Thoracic aorta (tissue), 2 donors: ENCODE measurements around the gene MADCAM1. TPM values are rescaled to one million over a fixed set of nuclear protein-coding genes. Genes with fewer than 3 reads are reported as not detected.

Source experiments
- ATAC-seq: fragments of 150-250 bp; one replicate; pipeline ENCODE4 v1.8.0; 2017; ENCODE audit warnings: low read depth; ENCODE audit not compliant: insufficient number of reproducible peaks, low FRiP score
- DNase-seq: peaks from one replicate; pipeline ENCODE4 v3.0.0-alpha.2; 2020; ENCODE audit warnings: low spot score
- H3K27ac ChIP-seq, 2 donors: fragments of 200-600 bp; sonication (generic); 1 replicate in 1 of 2; 2 replicates in 1 of 2; pipeline ENCODE4 v1.5.1; 2016; ENCODE audit warnings: mild to moderate bottlenecking in 2 of 2, moderate library complexity in 2 of 2
- H3K27me3 ChIP-seq: fragments of 200-600 bp; sonication (generic); replicated peaks from 2 replicates; pipeline ENCODE4 v1.6.0; 2016; ENCODE audit warnings: mild to moderate bottlenecking; ENCODE audit not compliant: insufficient read depth
- H3K36me3 ChIP-seq: fragments of 200-600 bp; sonication (generic); one replicate; pipeline ENCODE4 v1.5.1; 2016
- H3K4me1 ChIP-seq, 2 donors: fragments of 200-600 bp; sonication (generic); 1 replicate in 1 of 2; 2 replicates in 1 of 2; pipeline versions ENCODE4 v1.5.1 to v1.6.0; 2016; ENCODE audit warnings: low read depth in 2 of 2, mild to moderate bottlenecking in 1 of 2; ENCODE audit not compliant: control insufficient read depth in 1 of 2
- H3K4me3 ChIP-seq: fragments of 200-600 bp; sonication (generic); 2 replicates; pipeline ENCODE4 v1.5.1; 2016; ENCODE audit warnings: mild to moderate bottlenecking
- H3K9me3 ChIP-seq: fragments of 200-600 bp; sonication (generic); 2 replicates; pipeline ENCODE4 v1.5.1; 2016
- CTCF ChIP-seq: fragments of 200-600 bp; sonication (generic); IDR thresholded peaks from one replicate; pipeline ENCODE4 v1.5.1; 2019; ENCODE audit warnings: antibody characterized with exemption
- total RNA-seq, 2 donors: library from RNA; depleted of rRNA; stranded (reverse); fragments of >200 nt; gene quantifications; one replicate each; pipeline versions ENCODE4 v1.1.0 to v1.2.3, GENCODE V29; 2016

MADCAM1 gene
- total RNA-seq, 2 donors from 2014 or later, result 0.92 TPM; not detected in 1

- Histone ChIP-seq H3K27me3 (no peaks in the 10 kb centered on the region), H3K36me3 (no peaks in the 10 kb centered on the region), H3K4me1 (no peaks in the 10 kb centered on the region), H3K27ac (no peak overlapping the region), H3K4me3 (no peak overlapping the region), H3K9me3 (no peaks in the 10 kb centered on the region)
- no peak for TF ChIP-seq CTCF
- ATAC-seq (no peak), DNase-seq (no peak)
These were observed 43.5 kb upstream of the MADCAM1 start for GRCh38 chr19:452829-453228.

- H3K4me1 ChIP-seq, result no peaks in the 10 kb centered on the region
- H3K27ac ChIP-seq, result no peak overlapping the region
- H3K36me3 ChIP-seq, result no peaks in the 10 kb centered on the region
- no peak for TF ChIP-seq CTCF
- no peak overlapping the region for H3K4me3 ChIP-seq
- H3K27me3 ChIP-seq, result no peaks in the 10 kb centered on the region
- H3K9me3 ChIP-seq, result no peaks in the 10 kb centered on the region
- ATAC-seq (no peak), DNase-seq (no peak)
These were observed 42.7 kb upstream of the MADCAM1 start for GRCh38 chr19:453606-454005.

- ATAC-seq (no peak), DNase-seq (no peak)
- Histone ChIP-seq H3K27ac (no peak overlapping the region), H3K4me1 (no peaks in the 10 kb centered on the region), H3K27me3 (peaks cover 3% of the 10 kb centered on the region), H3K36me3 (no peaks in the 10 kb centered on the region), H3K9me3 (no peaks in the 10 kb centered on the region), H3K4me3 (no peak overlapping the region)
- TF ChIP-seq CTCF, result no peak
These were observed 41.1 kb upstream of the MADCAM1 start for GRCh38 chr19:455031-455705.

- ATAC-seq (no peak), DNase-seq (no peak)
- TF ChIP-seq CTCF, result no peak
- Histone ChIP-seq H3K36me3 (no peaks in the 10 kb centered on the region), H3K27me3 (peaks cover 3% of the 10 kb centered on the region), H3K4me3 (no peak overlapping the region), H3K9me3 (no peaks in the 10 kb centered on the region), H3K27ac (no peak overlapping the region), H3K4me1 (no peaks in the 10 kb centered on the region)
These were observed 40.3 kb upstream of the MADCAM1 start for GRCh38 chr19:455851-456546.

GRCh38 chr19:456547-457110 is 39.7 kb upstream of the MADCAM1 start:
- H3K36me3 ChIP-seq, result no peaks in the 10 kb centered on the region
- no peaks in the 10 kb centered on the region for H3K9me3 ChIP-seq
- peaks cover 0 to under 1% of the 10 kb centered on the region in 2 donors for H3K4me1 ChIP-seq
- H3K27ac ChIP-seq, result no peak overlapping the region
- no peak overlapping the region for H3K4me3 ChIP-seq
- peaks cover 3% of the 10 kb centered on the region for H3K27me3 ChIP-seq
- ATAC-seq, result no peak
- TF ChIP-seq CTCF, result no peak
- DNase-seq, result no peak
